GM23248 (cell line): ENCODE measurements around the gene TXNRD1. TPM values are rescaled to one million over a fixed set of nuclear protein-coding genes. Genes with fewer than 3 reads are reported as not detected.

Experiments
- DNase-seq: peaks from one replicate; pipeline ENCODE4 v3.0.0-alpha.2; 2015
- H2AFZ ChIP-seq: fragments of 200-600 bp; sonication (generic); 2 replicates; pipeline ENCODE4 v1.6.1; 2016; ENCODE audit warnings: antibody characterized with exemption
- H3F3A ChIP-seq: fragments of 200-600 bp; sonication (generic); 2 replicates; pipeline ENCODE4 v1.6.1; 2016; ENCODE audit warnings: mild to moderate bottlenecking, antibody characterized with exemption, mixed run types; ENCODE audit not compliant: insufficient read depth
- H3K27ac ChIP-seq: fragments of 200-600 bp; sonication (generic); 2 replicates; pipeline ENCODE4 v1.5.1; 2016; ENCODE audit warnings: mild to moderate bottlenecking
- H3K27me3 ChIP-seq: fragments of 200-600 bp; sonication (generic); replicated peaks from 2 replicates; pipeline ENCODE4 v1.6.1; 2016; ENCODE audit warnings: mild to moderate bottlenecking; ENCODE audit not compliant: insufficient read depth
- H3K36me3 ChIP-seq: fragments of 200-600 bp; sonication (generic); 2 replicates; pipeline ENCODE4 v1.6.1; 2016; ENCODE audit warnings: low read depth, mild to moderate bottlenecking
- H3K4me1 ChIP-seq: fragments of 200-600 bp; sonication (generic); 2 replicates; pipeline ENCODE4 v1.6.1; 2016; ENCODE audit warnings: mild to moderate bottlenecking; ENCODE audit not compliant: insufficient read depth
- H3K4me2 ChIP-seq: fragments of 200-600 bp; sonication (generic); one replicate; pipeline ENCODE4 v1.6.1; 2016; ENCODE audit warnings: mild to moderate bottlenecking; ENCODE audit not compliant: unreplicated experiment
- H3K4me3 ChIP-seq: fragments of 200-600 bp; sonication (generic); 2 replicates; pipeline ENCODE4 v1.5.1; 2016; ENCODE audit warnings: mild to moderate bottlenecking
- H3K79me2 ChIP-seq: fragments of 200-600 bp; sonication (generic); 2 replicates; pipeline ENCODE4 v1.6.1; 2016; ENCODE audit warnings: mild to moderate bottlenecking; ENCODE audit not compliant: insufficient read depth
- H3K9ac ChIP-seq: fragments of 200-600 bp; sonication (generic); 2 replicates; pipeline ENCODE4 v1.6.1; 2016; ENCODE audit warnings: mild to moderate bottlenecking
- H3K9me2 ChIP-seq: fragments of 200-600 bp; sonication (generic); 2 replicates; pipeline ENCODE4 v1.6.1; 2016; ENCODE audit warnings: mixed run types, mild to moderate bottlenecking, moderate library complexity; ENCODE audit not compliant: insufficient read depth
- H3K9me3 ChIP-seq: fragments of 200-600 bp; sonication (generic); one replicate; pipeline ENCODE4 v1.6.1; 2017; ENCODE audit warnings: low read depth
- H4K20me1 ChIP-seq: fragments of 200-600 bp; sonication (generic); 2 replicates; pipeline ENCODE4 v1.6.0; 2016; ENCODE audit not compliant: insufficient read depth
- EZH2 ChIP-seq: fragments of 200-600 bp; sonication (generic); IDR thresholded peaks from 2 replicates; pipeline ENCODE4 v1.6.1; 2018; ENCODE audit warnings: antibody characterized with exemption, mild to moderate bottlenecking; ENCODE audit not compliant: insufficient read depth, poor library complexity, severe bottlenecking
- EZH2phosphoT487 ChIP-seq: fragments of 200-600 bp; sonication (generic); IDR thresholded peaks from 2 replicates; pipeline ENCODE4 v1.6.1; 2018; ENCODE audit warnings: antibody characterized with exemption, moderate library complexity, mild to moderate bottlenecking, low read depth; ENCODE audit not compliant: insufficient read depth
- WGBS, 2 experiments: methylation state at CpG; one replicate each; pipeline ENCODE4 v1.1.6; 2015 to 2017; ENCODE audit warnings: low lambda C conversion rate in 2 of 2, low coverage in 1 of 2; ENCODE audit errors: missing lambda C conversion rate in 2 of 2; 5-methylcytosine and 5-hydroxymethylcytosine counted together
- in situ Hi-C: fragments of 300-500 bp; cut with MboI; formaldehyde crosslinking; loops from 2 replicates; pipeline ENCODE4 v1.15.0; 2020
- polyA plus RNA-seq: library from polyadenylated mRNA; unstranded; fragments of >200 nt; fragmentation: Nextera tagmentation; extraction: Ambion mirVana; gene quantifications from 2 replicates; pipeline ENCODE4 v1.2.1, GENCODE V29; 2016
- total RNA-seq: library from RNA; depleted of rRNA; stranded (reverse); fragments of >200 nt; shearing (Covaris generic); gene quantifications from 2 replicates; pipeline ENCODE4 v1.2.3, GENCODE V29; 2014

The TXNRD1 gene
- total and polyA plus RNA-seq, 2 experiments from 2014 or later: 255 to 477 TPM

DNA sequence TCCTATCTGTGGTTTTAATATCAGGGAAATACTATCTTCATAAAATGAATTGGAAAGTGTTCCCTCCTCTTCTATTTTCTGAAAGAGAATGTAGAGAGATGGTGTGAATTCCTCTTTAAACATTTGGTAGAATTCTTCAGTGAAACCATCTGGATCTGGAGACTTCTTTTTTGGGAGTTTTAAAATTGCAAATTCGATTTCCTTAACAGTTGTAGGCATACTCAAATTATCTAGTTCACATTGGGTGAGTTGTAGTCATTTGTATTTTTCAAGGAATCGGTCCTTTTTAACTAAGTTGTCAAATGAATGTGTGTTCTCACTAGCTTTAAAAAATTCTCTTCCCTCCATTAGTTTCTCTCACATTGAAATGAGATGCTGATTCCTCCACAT, 165.8 kb downstream of the TXNRD1 start:
- no peaks in the 10 kb centered on the region for H3K79me2 ChIP-seq
- peak overlapping the region; percentile 64 for H3K4me2 ChIP-seq
- H3K27ac ChIP-seq: no peak overlapping the region
- no peaks in the 10 kb centered on the region for H4K20me1 ChIP-seq
- peaks cover 10% of the 10 kb centered on the region for H3K4me1 ChIP-seq
- no peak for TF ChIP-seq EZH2phosphoT487
- TF ChIP-seq EZH2: no peak
- H3K9me2 ChIP-seq: no peaks in the 10 kb centered on the region
- H3K36me3 ChIP-seq: no peaks in the 10 kb centered on the region
- no peak for DNase-seq
- no peak overlapping the region for H3K9ac ChIP-seq
- H3K4me3 ChIP-seq: peak overlapping the region; percentile 41; the same call in 1 of the 2 replicates
- in situ Hi-C loops: loop anchor here (10.0 to 25.0 kb wide), 2 partner anchors 493 to 681 kb away; no protein-coding TSS in a partner anchor
- H3K9me3 ChIP-seq: no peaks in the 10 kb centered on the region
- WGBS, 2 experiments: 29 to 33% methylated on average over 2 of the region's 2 CpGs
- no peaks in the 10 kb centered on the region for H3K27me3 ChIP-seq
- peak overlapping the region; percentile 40; the same call in 1 of the 2 replicates for H2AFZ ChIP-seq
- no peaks in the 10 kb centered on the region for H3F3A ChIP-seq

DNA sequence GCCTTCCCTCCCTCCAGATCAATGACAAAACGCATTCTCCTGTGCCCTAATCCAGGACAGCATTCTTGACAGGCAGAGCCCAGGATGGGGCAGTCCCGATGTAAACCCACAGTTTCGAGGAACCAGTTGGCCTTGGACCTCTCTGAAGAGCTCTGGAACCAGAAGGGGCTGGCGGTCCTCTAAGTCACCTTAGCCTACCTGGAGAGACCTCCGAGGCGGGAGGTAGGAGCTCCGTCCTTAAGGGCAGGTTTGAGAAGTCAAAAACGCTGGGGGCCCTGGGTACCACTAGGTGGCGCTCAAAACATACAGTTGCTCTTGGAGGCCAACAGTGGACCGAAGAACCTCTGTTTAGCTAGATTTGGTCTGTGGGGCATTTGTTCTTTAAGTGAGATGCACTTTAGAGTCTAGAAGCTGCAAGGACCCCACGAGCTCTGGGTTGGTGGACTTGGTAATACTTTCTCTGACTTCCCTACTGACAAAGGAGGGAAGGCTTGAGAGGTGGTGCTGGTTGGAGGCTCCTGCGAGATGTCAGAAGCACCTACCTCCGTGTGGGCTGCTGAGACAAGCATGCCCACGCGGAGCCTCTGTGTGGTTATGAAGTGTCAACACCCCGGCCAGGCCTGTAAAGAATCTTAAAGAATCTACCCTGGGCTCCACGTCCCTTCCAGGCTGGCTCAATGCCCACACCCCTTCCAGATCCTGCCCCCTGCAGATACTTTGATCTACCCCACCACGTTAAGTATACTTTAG, 166.3 kb downstream of the TXNRD1 start:
- in situ Hi-C loops: loop anchor here (10.0 to 25.0 kb wide), 2 partner anchors 493 to 680 kb away; no protein-coding TSS in a partner anchor
- peak overlapping the region; percentile 64 for H3K4me2 ChIP-seq
- peak; percentile 83 for DNase-seq
- H3K27me3 ChIP-seq: no peaks in the 10 kb centered on the region
- no peak overlapping the region for H3K27ac ChIP-seq
- H3K9me3 ChIP-seq: no peaks in the 10 kb centered on the region
- no peaks in the 10 kb centered on the region for H3F3A ChIP-seq
- no peaks in the 10 kb centered on the region for H3K9me2 ChIP-seq
- H3K4me3 ChIP-seq: peak overlapping the region; percentile 41; the same call in 1 of the 2 replicates
- H3K4me1 ChIP-seq: peaks cover 4% of the 10 kb centered on the region
- H3K79me2 ChIP-seq: no peaks in the 10 kb centered on the region
- no peak overlapping the region for H3K9ac ChIP-seq
- no peaks in the 10 kb centered on the region for H4K20me1 ChIP-seq
- no peak for TF ChIP-seq EZH2
- TF ChIP-seq EZH2phosphoT487: no peak
- no peaks in the 10 kb centered on the region for H3K36me3 ChIP-seq
- peak overlapping the region; percentile 40; the same call in 1 of the 2 replicates for H2AFZ ChIP-seq
- WGBS, 2 experiments: 12 to 14% methylated on average over 18 of the region's 18 CpGs

DNA sequence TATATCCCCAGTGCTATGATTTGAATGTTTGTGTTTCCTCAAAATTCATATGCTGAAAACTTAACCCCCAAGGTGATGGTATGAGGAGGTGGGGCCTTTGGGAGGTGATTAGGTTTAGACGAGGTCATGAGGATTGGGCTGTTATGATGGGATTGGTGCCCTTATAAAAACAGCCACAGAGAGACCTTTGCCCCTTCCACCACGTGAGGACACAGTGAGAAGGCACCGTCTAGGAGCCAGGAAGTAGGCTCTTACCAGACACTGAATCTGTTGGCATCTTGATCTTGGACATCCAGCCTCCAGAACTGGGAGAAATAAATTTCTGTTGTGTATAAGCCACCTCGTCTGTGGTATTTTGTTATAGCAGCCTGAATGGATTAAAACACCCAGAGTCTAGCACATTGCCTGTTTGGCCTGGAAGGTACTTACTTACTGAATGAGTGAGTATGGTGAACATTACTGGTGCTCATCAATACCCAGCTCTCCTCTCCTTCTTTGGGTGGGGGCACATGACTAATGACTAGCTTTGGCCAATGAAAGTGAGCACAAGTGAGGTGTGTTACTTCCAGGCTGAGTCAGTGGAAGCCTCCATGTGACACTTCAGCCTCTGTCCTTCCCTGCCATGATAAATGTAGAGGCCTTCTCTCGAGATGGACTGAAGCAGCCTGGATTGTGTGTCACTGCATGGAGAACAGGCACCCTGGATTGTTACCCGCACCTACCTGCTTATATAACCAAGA, 168.7 kb downstream of the TXNRD1 start:
- Histone ChIP-seq H3K4me3 (no peak overlapping the region), H3K36me3 (no peaks in the 10 kb centered on the region), H4K20me1 (no peaks in the 10 kb centered on the region), H3K27ac (no peak overlapping the region), H3K9ac (no peak overlapping the region), H3K4me1 (no peaks in the 10 kb centered on the region), H3K27me3 (no peaks in the 10 kb centered on the region), H3K79me2 (no peaks in the 10 kb centered on the region), H3K9me3 (no peaks in the 10 kb centered on the region), H3K9me2 (no peaks in the 10 kb centered on the region), H2AFZ (no peak overlapping the region), H3K4me2 (no peak overlapping the region), H3F3A (no peaks in the 10 kb centered on the region)
- in situ Hi-C loops: loop anchor here (10.0 to 25.0 kb wide), 2 partner anchors 490 to 678 kb away; no protein-coding TSS in a partner anchor
- TF ChIP-seq EZH2phosphoT487 (no peak), EZH2 (no peak)
- no peak for DNase-seq
- WGBS, 2 experiments: 82 to 86% methylated on average over 6 of the region's 6 CpGs

DNA sequence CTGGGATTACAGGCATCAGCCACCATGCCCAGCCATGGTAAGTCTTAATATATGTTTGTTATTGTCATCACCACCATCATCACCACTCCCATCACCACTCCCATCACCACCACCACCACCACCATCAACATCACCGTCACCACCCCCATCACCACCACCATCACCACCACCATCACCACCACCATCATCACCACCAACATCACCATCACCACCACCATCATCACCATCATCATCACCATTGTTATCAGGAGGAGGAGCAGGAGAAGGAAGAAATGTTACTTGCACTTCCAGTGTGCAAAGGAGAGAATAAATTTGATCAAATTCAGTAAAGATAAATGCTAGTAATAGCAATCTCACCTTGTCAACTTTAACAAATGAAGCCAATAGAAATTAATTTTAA, 169.9 kb downstream of the TXNRD1 start:
- no peaks in the 10 kb centered on the region for H3K27me3 ChIP-seq
- H3K36me3 ChIP-seq: no peaks in the 10 kb centered on the region
- H3F3A ChIP-seq: no peaks in the 10 kb centered on the region
- 75 to 100% methylated on average over 1 of the region's 1 CpG for WGBS, 2 experiments
- DNase-seq: no peak
- no peaks in the 10 kb centered on the region for H3K4me1 ChIP-seq
- TF ChIP-seq EZH2phosphoT487 (no peak), EZH2 (no peak)
- no peak overlapping the region for H3K4me2 ChIP-seq
- no peak overlapping the region for H3K4me3 ChIP-seq
- H3K27ac ChIP-seq: no peak overlapping the region
- H3K9ac ChIP-seq: no peak overlapping the region
- no peaks in the 10 kb centered on the region for H3K9me3 ChIP-seq
- no peaks in the 10 kb centered on the region for H3K79me2 ChIP-seq
- H4K20me1 ChIP-seq: no peaks in the 10 kb centered on the region
- in situ Hi-C loops: loop anchor here (10.0 to 25.0 kb wide), 2 partner anchors 489 to 677 kb away; no protein-coding TSS in a partner anchor
- no peak overlapping the region for H2AFZ ChIP-seq
- H3K9me2 ChIP-seq: no peaks in the 10 kb centered on the region
